CD4-positive, alpha-beta T cell treated with Interleukin-6 for 4 hours (primary cell): ENCODE results near the gene BUB1B.

Experiments used
- DNase-seq: peaks from one replicate; pipeline ENCODE4 v3.0.0-alpha.2; 2020; ENCODE audit warnings: mixed read lengths

BUB1B gene

DNA sequence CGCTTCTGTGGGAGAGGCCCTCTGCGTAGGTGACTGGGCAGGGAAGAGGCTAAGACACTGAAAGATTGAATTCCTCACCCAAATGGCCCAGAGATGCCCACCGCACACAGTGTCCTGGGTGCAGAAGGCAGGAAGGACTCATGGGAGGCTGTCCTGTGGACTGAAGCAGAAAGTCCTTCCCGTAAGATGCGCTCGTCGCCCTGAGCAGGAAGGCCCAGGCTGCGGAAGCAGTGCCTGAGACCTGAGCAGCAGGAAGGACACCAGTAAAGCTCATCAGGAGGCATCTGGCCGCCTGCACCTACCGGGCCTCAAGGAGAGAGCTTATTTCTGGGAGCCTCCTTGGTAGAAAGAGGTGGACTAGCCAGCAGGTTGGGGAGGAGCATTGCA lies 81.3 kb downstream of the BUB1B start:
- no peak for DNase-seq

GRCh38 chr15:40242601-40243000 lies 81.7 kb downstream of the BUB1B start:
- no peak for DNase-seq

DNA sequence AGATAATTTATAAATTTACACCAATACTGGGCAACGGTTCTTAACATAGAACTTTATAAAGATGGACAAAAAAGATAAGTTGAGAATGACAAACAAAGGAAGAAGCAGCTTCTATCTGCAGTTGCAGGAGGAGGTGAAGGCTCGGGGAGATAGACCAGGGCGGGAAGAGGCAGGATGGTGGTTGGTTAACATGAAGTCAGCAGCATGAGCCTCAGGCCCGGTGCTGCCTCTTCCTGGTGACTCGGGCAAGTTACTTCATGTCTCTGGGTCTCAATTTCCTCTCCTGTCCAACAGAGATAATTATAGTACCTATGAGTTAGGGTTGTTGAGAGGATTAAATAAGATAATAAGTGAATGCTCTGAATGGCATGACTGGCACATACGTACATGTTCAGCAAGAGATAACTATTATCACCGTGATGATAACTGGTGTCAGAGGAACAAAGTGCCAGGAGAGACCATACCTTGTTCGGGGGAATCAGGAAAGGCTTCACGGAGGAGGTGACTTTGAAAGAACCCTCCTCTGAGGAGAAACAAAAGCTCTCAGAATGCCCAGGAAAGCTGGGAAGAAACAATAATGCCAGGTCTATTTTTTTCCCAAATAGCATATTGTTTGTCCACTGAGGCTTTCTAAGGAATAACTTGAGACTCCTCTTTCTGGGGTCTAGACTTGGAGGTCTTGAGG lies 82.4 kb downstream of the BUB1B start:
- no peak for DNase-seq

- no peak for DNase-seq
Measured at GRCh38 chr15:40244961-40245523, 84.2 kb downstream of the BUB1B start.

- no peak for DNase-seq
Measured at GRCh38 chr15:40245666-40246450, 85.0 kb downstream of the BUB1B start.

GRCh38 chr15:40246496-40247280 lies 85.8 kb downstream of the BUB1B start:
- DNase-seq: no peak

- DNase-seq: no peak
Measured at GRCh38 chr15:40247406-40247971, 86.6 kb downstream of the BUB1B start.

- no peak for DNase-seq
Measured at GRCh38 chr15:40248006-40248783, 87.3 kb downstream of the BUB1B start.

- DNase-seq: no peak
Measured at GRCh38 chr15:40249477-40250303, 88.8 kb downstream of the BUB1B start.

- no peak for DNase-seq
Measured at GRCh38 chr15:40250304-40250656, 89.4 kb downstream of the BUB1B start.

- DNase-seq: no peak
Measured at GRCh38 chr15:40250771-40251483, 90.1 kb downstream of the BUB1B start.

DNA sequence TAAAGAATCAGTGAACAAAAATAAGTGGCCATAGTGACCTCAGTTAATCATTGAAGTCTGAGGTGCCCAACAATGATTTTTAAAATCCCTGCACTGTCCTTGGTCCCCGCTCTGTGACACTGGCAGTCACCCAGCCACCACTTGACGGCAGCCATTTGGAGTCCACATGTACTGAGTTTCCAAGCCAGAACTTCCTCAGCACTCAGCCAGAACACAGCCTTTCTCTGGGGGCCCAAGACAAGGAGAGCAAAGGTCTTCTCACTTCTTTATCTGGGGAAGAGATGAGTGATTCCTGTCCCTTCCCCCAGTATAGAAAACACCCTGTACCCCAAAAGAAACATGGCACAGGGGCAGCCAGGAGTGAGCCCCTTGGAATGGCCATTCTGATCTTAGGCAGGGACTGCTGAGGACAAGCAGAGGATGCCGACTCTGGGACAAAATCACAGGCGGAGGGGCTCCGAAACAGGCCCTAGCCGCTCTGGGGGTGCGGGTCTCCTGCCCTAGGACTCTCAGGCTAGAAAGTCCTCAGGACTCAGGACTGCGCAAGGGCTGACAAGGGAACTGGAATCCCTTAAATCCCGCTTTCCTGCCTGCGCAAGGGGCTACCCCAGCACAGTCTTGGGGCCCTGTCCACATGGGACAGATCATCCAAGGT lies 90.7 kb downstream of the BUB1B start:
- no peak for DNase-seq

- no peak for DNase-seq
Measured at GRCh38 chr15:40252141-40252437, 91.2 kb downstream of the BUB1B start.

DNA sequence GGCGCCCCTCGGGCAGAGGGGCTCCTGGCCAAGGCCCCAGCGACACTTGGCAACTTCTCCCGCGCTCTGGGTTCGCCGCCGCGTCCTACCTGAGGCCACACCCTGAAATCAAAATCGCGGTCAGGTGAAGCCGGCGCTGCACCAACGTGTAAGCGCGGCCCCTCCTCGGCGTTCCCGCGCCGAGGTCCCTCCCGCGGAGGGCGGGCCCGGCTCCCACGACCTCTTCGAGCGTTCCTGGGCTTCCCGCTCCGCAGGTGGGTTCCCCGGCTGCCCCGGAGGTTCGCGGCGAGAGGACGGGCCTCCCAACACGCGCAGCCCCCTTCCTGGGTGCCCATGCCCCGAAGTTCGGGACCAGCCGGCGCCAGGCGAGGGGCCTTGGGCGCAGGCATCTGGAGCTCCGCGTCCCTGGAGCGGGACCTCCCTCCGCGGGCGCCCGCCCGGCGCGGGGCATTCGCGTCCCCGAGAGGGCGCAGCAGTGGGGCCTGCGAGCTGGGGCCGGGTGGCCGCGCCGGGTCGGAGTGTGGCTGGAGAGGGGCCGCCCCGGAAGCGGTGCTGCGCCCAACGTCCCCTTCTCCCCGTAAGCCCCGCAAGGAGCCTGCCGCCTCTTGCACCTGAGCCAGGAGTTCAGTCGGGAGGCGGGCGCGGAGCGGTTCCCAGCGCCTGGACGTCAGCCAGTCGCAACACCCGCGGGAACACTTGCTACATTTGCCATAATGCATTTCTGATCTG lies 91.7 kb downstream of the BUB1B start:
- peak; percentile 20 for DNase-seq

- DNase-seq: no peak
Measured at GRCh38 chr15:40253167-40253790, 92.4 kb downstream of the BUB1B start.

DNA sequence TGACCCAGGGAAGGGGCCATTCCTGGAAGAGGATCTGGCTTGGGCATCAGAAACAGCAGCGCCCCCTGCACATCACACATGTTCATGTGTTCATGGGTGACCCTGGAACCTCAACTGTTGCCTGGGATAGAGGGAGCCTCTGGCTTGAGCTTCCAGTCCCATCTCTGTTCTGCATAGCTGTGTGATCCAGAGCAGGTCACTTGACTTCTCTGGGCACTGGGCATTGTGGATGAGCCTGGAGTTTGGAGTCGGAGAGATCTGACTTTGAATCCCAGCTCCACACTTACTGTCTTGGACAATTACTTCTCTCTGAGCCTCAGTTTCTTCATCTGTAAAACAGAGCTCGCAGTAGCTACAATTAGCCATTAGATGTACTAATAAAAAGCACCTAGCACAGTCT lies 93.6 kb downstream of the BUB1B start:
- DNase-seq: no peak

GRCh38 chr15:40255033-40255432 lies 94.2 kb downstream of the BUB1B start:
- no peak for DNase-seq

DNA sequence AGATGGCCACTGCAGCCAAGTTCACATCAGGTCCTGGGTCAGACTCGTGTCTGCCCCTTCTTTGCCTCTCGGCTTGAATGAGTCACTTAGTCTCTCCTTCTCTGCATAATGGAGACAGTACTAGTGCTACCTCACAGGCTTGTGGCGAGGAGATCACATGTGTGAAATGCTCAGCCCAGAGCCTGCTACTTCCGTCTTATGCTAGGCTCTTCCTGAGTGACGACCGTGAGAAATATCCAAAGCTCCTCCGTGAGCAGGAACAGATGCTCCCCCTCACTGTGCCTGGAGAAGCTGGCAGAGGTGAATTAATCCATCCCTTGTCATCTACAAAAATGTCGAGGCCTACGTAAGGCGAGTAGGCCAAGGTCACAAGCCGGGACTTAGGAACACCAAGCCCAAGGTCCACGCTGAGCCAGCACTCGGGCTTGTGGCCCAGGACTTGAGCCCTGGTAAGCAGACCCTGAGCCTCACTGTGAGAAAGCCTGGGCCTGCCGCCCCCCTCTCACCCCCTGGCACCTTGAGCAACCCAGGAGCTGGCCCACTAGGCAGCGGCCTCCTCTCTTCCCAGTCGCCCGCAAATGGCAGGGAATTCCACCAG lies 95.9 kb downstream of the BUB1B start:
- no peak for DNase-seq
